ENCODE results near the gene PTPN23. TPM values are rescaled to one million over a fixed set of nuclear protein-coding genes. Genes with fewer than 3 reads are reported as not detected.
A peak's percentile ranks its signal among the peaks of the same experiment; 100 is the strongest.

Gene PTPN23
- total and polyA plus RNA-seq, 2 of the 13 experiments (the other 11 are each of a cell fraction or from before 2014, with no cell fraction given), result 2.3 to 3.7 TPM

- TF ChIP-seq PATZ1 (CRISPR knock-in tag; IDR thresholded peaks at IDR 0.05), result no peak
These were observed 40.0 kb upstream of the PTPN23 start (continued) for GRCh38 chr3:47340866-47341265.

- no peaks in the 10 kb centered on the region for H3K27me3 ChIP-seq (ENCODE audit: control insufficient read depth in 1 of 2, insufficient read depth in 2 of 2, low read length in 2 of 2)
- peaks cover 13 to 32% of the 10 kb centered on the region in 2 experiments; a peak in 4 of 5 replicates for H3K36me3 ChIP-seq (replicated peaks in 1 of 2; ENCODE audit: control insufficient read depth in 1 of 2, insufficient read depth in 2 of 2, low read length in 2 of 2)
- H3K79me2 ChIP-seq (ENCODE audit: insufficient read depth, low read length), result no peaks in the 10 kb centered on the region
- no peak overlapping the region for H3K27ac ChIP-seq (ENCODE audit: extremely low read length, insufficient read depth, low read length)
- H3K4me2 ChIP-seq (ENCODE audit: low read depth, low read length), result peak overlapping the region; percentile 23; the same call in 1 of the 2 replicates
- in situ Hi-C loops (cut with HindIII; ENCODE audit: extremely low pct_ligation_motif_present, low pct_unique_long_range_greater_than_20kb), result no loop called here
- ATAC-seq, result peak; percentile 30
- 95% methylated on average over 2 of the region's 2 CpGs for WGBS (ENCODE audit: low lambda C conversion rate)
- ChIA-PET POLR2A (interaction anchor here (2.0 kb wide), 1 partner anchor 38 kb away, joined by 4 read pairs; the partner anchor contains the start of gene PTPN23), CTCF (ENCODE audit: low intra/inter-chr PET ratio, low total read pairs) (no interaction called here)
- intact Hi-C loops (cut with micrococcal nuclease; ENCODE audit: unreplicated experiment), result no loop called here
- H3K4me1 ChIP-seq (ENCODE audit: insufficient read depth, low read length), result peaks cover 18% of the 10 kb centered on the region
- TF ChIP-seq ZNF720 (CRISPR knock-in tag; IDR thresholded peaks at IDR 0.05), result no peak
- no peak for TF ChIP-seq HNRNPUL1 (IDR thresholded peaks at IDR 0.05; ENCODE audit: low read depth, low read length)
- no peak for TF ChIP-seq NR2C2 (CRISPR knock-in tag; IDR thresholded peaks at IDR 0.05; ENCODE audit: borderline replicate concordance)
- no peak for TF ChIP-seq NFIC (IDR thresholded peaks at IDR 0.05; ENCODE audit: low read length)
- TF ChIP-seq GLMP (CRISPR knock-in tag; IDR thresholded peaks at IDR 0.05; ENCODE audit: borderline replicate concordance), result no peak
- TF ChIP-seq RELA (CRISPR knock-in tag; IDR thresholded peaks at IDR 0.05), result no peak
- no peak for TF ChIP-seq ZNF235 (CRISPR knock-in tag; IDR thresholded peaks at IDR 0.05; ENCODE audit: borderline replicate concordance)
- TF ChIP-seq YY1 (IDR thresholded peaks at IDR 0.05; ENCODE audit: insufficient read depth, insufficient replicate concordance, low read depth, low read length), result no peak
- no peak for TF ChIP-seq ZNF878 (CRISPR knock-in tag; IDR thresholded peaks at IDR 0.05)
- no peak for TF ChIP-seq MAFK (conservative IDR thresholded peaks at IDR 0.05 in 1 of 2, IDR thresholded peaks at IDR 0.05 in 1 of 2; ENCODE audit: low read length in 2 of 2)
- no peak for TF ChIP-seq ASH2L (IDR thresholded peaks at IDR 0.05; ENCODE audit: insufficient read length, low read depth, low read length)
- TF ChIP-seq ZNF292 (CRISPR knock-in tag; IDR thresholded peaks at IDR 0.05; ENCODE audit: borderline replicate concordance, low read depth), result no peak
- no peak for TF ChIP-seq MNT (IDR thresholded peaks at IDR 0.05)
- TF ChIP-seq YEATS4 (CRISPR knock-in tag; IDR thresholded peaks at IDR 0.05; ENCODE audit: borderline replicate concordance), result no peak
- no peak for TF ChIP-seq MEIS1 (CRISPR knock-in tag; IDR thresholded peaks at IDR 0.05; ENCODE audit: borderline replicate concordance)
- no peaks in the 10 kb centered on the region for H3K9me3 ChIP-seq (ENCODE audit: low read length)
- H2AFZ ChIP-seq (ENCODE audit: low read length), result no peak overlapping the region
- H3K9ac ChIP-seq (ENCODE audit: insufficient read depth, low read depth, low read length), result no peak overlapping the region
- DNase-seq (ENCODE audit: low spot score), result no peak
- H3K4me3 ChIP-seq (replicated peaks in 1 of 3; ENCODE audit: insufficient read depth in 1 of 3, low read depth in 2 of 3, low read length in 3 of 3), result no peak overlapping the region
- no peak for FAIRE-seq
- BruUV-seq (replicated peaks), result no TSS peak
- H4K20me1 ChIP-seq (ENCODE audit: insufficient read depth, low read length), result no peaks in the 10 kb centered on the region
These were observed 38.7 kb upstream of the PTPN23 start for GRCh38 chr3:47342151-47342550.

Measured in HepG2 (cell line).